ENCODE results near the gene HEG1. TPM values are rescaled to one million over a fixed set of nuclear protein-coding genes. Genes with fewer than 3 reads are reported as not detected.

The HEG1 gene
- total and polyA plus RNA-seq, 2 experiments from 2014 or later: 1.8 to 8.8 TPM

- Histone ChIP-seq H3F3A (replicated peaks; ENCODE audit: low read depth) (peaks cover 20% of the 10 kb centered on the region), H3K27ac (ENCODE audit: low read depth) (peak overlapping the region; percentile 46), H3K4me3 (peak overlapping the region; percentile 38), H3K79me2 (replicated peaks; ENCODE audit: insufficient read depth) (peaks cover 14% of the 10 kb centered on the region; the same call in 1 of the 2 replicates), H3K4me2 (peak overlapping the region; percentile 74), H3K27me3 (ENCODE audit: insufficient read depth) (peaks cover 26% of the 10 kb centered on the region), H3K4me1 (ENCODE audit: insufficient read depth) (peaks cover 54% of the 10 kb centered on the region), H3K9me2 (ENCODE audit: insufficient read depth) (no peaks in the 10 kb centered on the region), H2AFZ (no peak overlapping the region), H3K36me3 (ENCODE audit: insufficient read depth) (no peaks in the 10 kb centered on the region; the same call in 1 of the 2 replicates), H4K20me1 (replicated peaks; ENCODE audit: insufficient read depth) (peaks cover 4% of the 10 kb centered on the region; the same call in 1 of the 2 replicates)
- TF ChIP-seq JUNB (IDR thresholded peaks at IDR 0.05; ENCODE audit: unreplicated experiment) (no peak), REST (IDR thresholded peaks at IDR 0.05; ENCODE audit: unreplicated experiment) (no peak), POLR2AphosphoS5 (IDR thresholded peaks at IDR 0.05; ENCODE audit: low read depth) (no peak), ZNF462 (CRISPR knock-in tag; IDR thresholded peaks at IDR 0.05) (no peak), ZNF331 (CRISPR knock-in tag; IDR thresholded peaks at IDR 0.05; ENCODE audit: low read depth) (no peak), EZH2 (IDR thresholded peaks at IDR 0.05; ENCODE audit: low read depth, unreplicated experiment) (no peak)
- DNase-seq (ENCODE audit: low spot score): peak; percentile 68
- Mint-ChIP-seq H3K9me3 (no peaks in the 10 kb centered on the region), H3K36me3 (ENCODE audit: low read depth) (no peaks in the 10 kb centered on the region; the same call in 2 of the 3 replicates), H3K27ac (no peak overlapping the region), H3K4me1 (peaks cover 51% of the 10 kb centered on the region), H3K4me3 (peak overlapping the region; percentile 53), H3K27me3 (ENCODE audit: insufficient read depth, low read depth, poor library complexity) (peaks cover 23% of the 10 kb centered on the region)
- peak; percentile 16 for ATAC-seq
These were observed 3.8 kb downstream of the HEG1 start for GRCh38 chr3:125051715-125052581.
